Neural cell (in vitro differentiated cells): ENCODE data around the gene ABHD12. TPM values are rescaled to one million over a fixed set of nuclear protein-coding genes. Genes with fewer than 3 reads are reported as not detected.

Source experiments
- H2AFZ ChIP-seq: fragments of 200-600, 300-800 bp; sonication (generic), shearing (Covaris generic); 2 replicates; pipeline ENCODE4 v1.6.0; 2014; ENCODE audit warnings: low read depth, mild to moderate bottlenecking, antibody characterized with exemption, low read length, moderate library complexity
- H3F3A ChIP-seq: fragments of 200-600 bp; shearing (Covaris generic); 2 replicates; pipeline ENCODE4 v1.6.1; 2016; ENCODE audit warnings: mild to moderate bottlenecking, moderate library complexity, mixed read lengths, antibody characterized with exemption, low read length; ENCODE audit not compliant: insufficient read depth, poor library complexity, severe bottlenecking
- H3K27ac ChIP-seq: fragments of 200-600, 300-800 bp; sonication (generic), shearing (Covaris generic); 2 replicates; pipeline ENCODE4 v1.5.1; 2014; ENCODE audit warnings: mild to moderate bottlenecking, low read length, moderate library complexity
- H3K27me3 ChIP-seq: fragments of 300-800, 200-600 bp; sonication (generic), shearing (Covaris generic); 2 replicates; pipeline ENCODE4 v1.6.0; 2014; ENCODE audit warnings: mild to moderate bottlenecking, low read depth, low read length, moderate library complexity; ENCODE audit not compliant: insufficient read depth
- H3K36me3 ChIP-seq: fragments of 300-800, 200-600 bp; sonication (generic), shearing (Covaris generic); 2 replicates; pipeline ENCODE4 v1.5.1; 2014; ENCODE audit warnings: mild to moderate bottlenecking, antibody characterized with exemption, low read length, moderate library complexity; ENCODE audit not compliant: insufficient read depth
- H3K4me2 ChIP-seq: fragments of 300-800, 200-600 bp; sonication (generic), shearing (Covaris generic); 2 replicates; pipeline ENCODE4 v1.6.0; 2014; ENCODE audit warnings: mild to moderate bottlenecking, low read length
- H3K4me3 ChIP-seq: fragments of 300-800, 200-600 bp; sonication (generic), shearing (Covaris generic); 2 replicates; pipeline ENCODE4 v1.5.1; 2014; ENCODE audit warnings: mild to moderate bottlenecking, low read length, moderate library complexity
- H3K79me2 ChIP-seq: fragments of 200-600 bp; shearing (Covaris generic); replicated peaks from 2 replicates; pipeline ENCODE4 v1.6.0; 2014; ENCODE audit warnings: mild to moderate bottlenecking, low read length, moderate library complexity; ENCODE audit not compliant: insufficient read depth
- H3K9ac ChIP-seq: fragments of 300-800, 200-600 bp; sonication (generic), shearing (Covaris generic); 2 replicates; pipeline ENCODE4 v1.6.1; 2016; ENCODE audit warnings: mild to moderate bottlenecking, low read length, mixed read lengths
- H3K9me2 ChIP-seq: fragments of 200-600 bp; shearing (Covaris generic); 2 replicates; pipeline ENCODE4 v1.6.1; 2016; ENCODE audit warnings: mild to moderate bottlenecking, low read length, mixed read lengths; ENCODE audit not compliant: insufficient read depth
- H3K9me3 ChIP-seq: fragments of 200-600, 300-800 bp; sonication (generic), shearing (Covaris generic); 2 replicates; pipeline ENCODE4 v1.6.1; 2016; ENCODE audit warnings: mild to moderate bottlenecking, mixed run types, low read length, moderate library complexity, mixed read lengths
- H4K20me1 ChIP-seq: fragments of 200-600 bp; shearing (Covaris generic); 2 replicates; pipeline ENCODE4 v1.6.1; 2016; ENCODE audit warnings: mild to moderate bottlenecking, mixed run types; ENCODE audit not compliant: insufficient read depth
- EP300 ChIP-seq: fragments of 450-650 bp; conservative IDR thresholded peaks from 2 replicates; pipeline ENCODE4 v1.6.1; 2014; ENCODE audit warnings: antibody characterized with exemption, mild to moderate bottlenecking, moderate library complexity; ENCODE audit not compliant: poor library complexity, severe bottlenecking
- EZH2 ChIP-seq: fragments of 200-600, 300-800 bp; shearing (Covaris generic), sonication (generic); IDR thresholded peaks from 2 replicates; pipeline ENCODE4 v1.6.1; 2014; ENCODE audit warnings: antibody characterized with exemption, low read length, borderline replicate concordance, mild to moderate bottlenecking; ENCODE audit not compliant: insufficient read depth, poor library complexity, severe bottlenecking
- MXI1 ChIP-seq: fragments of 450-650 bp; conservative IDR thresholded peaks from 2 replicates; pipeline ENCODE4 v1.6.1; 2014; ENCODE audit warnings: antibody characterized with exemption, mild to moderate bottlenecking; ENCODE audit not compliant: poor library complexity, severe bottlenecking
- POLR2AphosphoS5 ChIP-seq: IDR thresholded peaks from 2 replicates; pipeline ENCODE4 v1.6.1; 2012
- RAD21 ChIP-seq: fragments of 450-650 bp; conservative IDR thresholded peaks from 2 replicates; pipeline ENCODE4 v1.6.1; 2014; ENCODE audit warnings: antibody characterized with exemption, mild to moderate bottlenecking, moderate library complexity
- SMC3 ChIP-seq: fragments of 450-650 bp; conservative IDR thresholded peaks from 2 replicates; pipeline ENCODE4 v1.6.1; 2014; ENCODE audit warnings: antibody characterized with exemption, mild to moderate bottlenecking, moderate library complexity; ENCODE audit not compliant: poor library complexity
- TAF1 ChIP-seq: IDR thresholded peaks from 2 replicates; pipeline ENCODE4 v1.6.1; 2012; ENCODE audit warnings: low read depth
- polyA plus RNA-seq: library from polyadenylated mRNA; depleted of rRNA; stranded (reverse); fragments of >200 nt; gene quantifications from 2 replicates; pipeline ENCODE4 v1.2.3, GENCODE V29; 2014
- TF ChIP-seq, protein P1 (sequence below): fragments of 450-650 bp; IDR thresholded peaks from 2 replicates; pipeline ENCODE4 v1.5.1; 2014; ENCODE audit warnings: antibody characterized with exemption, mild to moderate bottlenecking, moderate library complexity; ENCODE audit not compliant: poor library complexity, severe bottlenecking
- TF ChIP-seq, protein P2 (sequence below): IDR thresholded peaks from 2 replicates; pipeline ENCODE4 v1.6.1; 2012; ENCODE audit warnings: borderline replicate concordance

The ABHD12 gene
- polyA plus RNA-seq, 1 donor from 2014 or later: 32.3 TPM

DNA sequence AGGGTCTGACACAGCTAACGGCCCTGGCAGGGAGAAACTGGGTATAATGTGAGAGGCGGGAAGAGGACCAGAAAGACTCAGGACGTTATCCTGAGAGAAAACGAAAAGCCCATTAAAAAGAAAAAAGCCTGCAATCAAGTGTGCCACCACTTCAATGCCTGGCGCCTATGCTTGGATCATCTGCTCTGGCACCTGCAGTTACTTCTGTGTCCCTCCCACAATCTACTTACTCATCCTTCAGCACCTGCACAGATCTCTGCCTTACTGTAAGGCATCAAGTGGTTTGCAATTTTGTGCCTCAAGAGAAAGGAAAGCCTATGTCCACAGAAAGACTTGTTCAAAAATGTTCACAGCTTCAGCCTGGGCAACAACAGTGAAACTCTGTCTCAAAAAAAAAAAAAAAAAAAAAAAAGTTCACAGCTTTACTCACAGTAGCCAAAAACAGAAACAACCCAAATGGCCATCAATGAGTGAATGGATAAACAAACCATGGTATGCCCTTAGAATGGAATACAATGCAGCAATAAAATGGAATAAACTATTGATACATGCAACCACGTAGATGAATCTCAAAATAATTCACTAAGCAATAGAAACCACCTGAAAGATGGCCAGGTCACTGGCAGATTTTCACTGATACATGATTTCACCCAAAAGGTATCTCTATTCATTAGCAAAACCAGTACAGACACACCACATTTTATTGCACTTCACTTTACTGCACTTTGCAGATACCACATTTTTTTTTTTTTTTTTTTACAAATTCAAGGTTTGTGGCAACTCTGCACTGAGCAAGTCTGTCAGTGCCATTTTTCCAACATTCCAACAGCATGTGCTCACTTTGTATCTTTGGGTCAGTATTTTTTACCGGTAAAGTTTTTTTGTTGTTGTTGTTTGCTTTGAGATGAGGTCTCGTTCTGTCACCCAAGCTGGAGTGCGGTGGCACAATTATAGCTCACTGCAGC, 48.6 kb downstream of the ABHD12 start:
- no peak overlapping the region for H3K4me2 ChIP-seq
- H3K36me3 ChIP-seq: no peaks in the 10 kb centered on the region
- no peak overlapping the region for H3K9ac ChIP-seq
- no peak overlapping the region for H3K4me3 ChIP-seq
- H3K9me3 ChIP-seq: no peaks in the 10 kb centered on the region
- H3K27ac ChIP-seq: no peak overlapping the region
- H3K79me2 ChIP-seq: peaks cover 14% of the 10 kb centered on the region
- TF ChIP-seq, protein P1, sequence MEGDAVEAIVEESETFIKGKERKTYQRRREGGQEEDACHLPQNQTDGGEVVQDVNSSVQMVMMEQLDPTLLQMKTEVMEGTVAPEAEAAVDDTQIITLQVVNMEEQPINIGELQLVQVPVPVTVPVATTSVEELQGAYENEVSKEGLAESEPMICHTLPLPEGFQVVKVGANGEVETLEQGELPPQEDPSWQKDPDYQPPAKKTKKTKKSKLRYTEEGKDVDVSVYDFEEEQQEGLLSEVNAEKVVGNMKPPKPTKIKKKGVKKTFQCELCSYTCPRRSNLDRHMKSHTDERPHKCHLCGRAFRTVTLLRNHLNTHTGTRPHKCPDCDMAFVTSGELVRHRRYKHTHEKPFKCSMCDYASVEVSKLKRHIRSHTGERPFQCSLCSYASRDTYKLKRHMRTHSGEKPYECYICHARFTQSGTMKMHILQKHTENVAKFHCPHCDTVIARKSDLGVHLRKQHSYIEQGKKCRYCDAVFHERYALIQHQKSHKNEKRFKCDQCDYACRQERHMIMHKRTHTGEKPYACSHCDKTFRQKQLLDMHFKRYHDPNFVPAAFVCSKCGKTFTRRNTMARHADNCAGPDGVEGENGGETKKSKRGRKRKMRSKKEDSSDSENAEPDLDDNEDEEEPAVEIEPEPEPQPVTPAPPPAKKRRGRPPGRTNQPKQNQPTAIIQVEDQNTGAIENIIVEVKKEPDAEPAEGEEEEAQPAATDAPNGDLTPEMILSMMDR: no peak
- TF ChIP-seq POLR2AphosphoS5: no peak
- no peaks in the 10 kb centered on the region for H3K27me3 ChIP-seq
- no peak overlapping the region for H2AFZ ChIP-seq
- no peaks in the 10 kb centered on the region for H3K9me2 ChIP-seq
- no peaks in the 10 kb centered on the region for H4K20me1 ChIP-seq
- H3F3A ChIP-seq: no peaks in the 10 kb centered on the region

DNA sequence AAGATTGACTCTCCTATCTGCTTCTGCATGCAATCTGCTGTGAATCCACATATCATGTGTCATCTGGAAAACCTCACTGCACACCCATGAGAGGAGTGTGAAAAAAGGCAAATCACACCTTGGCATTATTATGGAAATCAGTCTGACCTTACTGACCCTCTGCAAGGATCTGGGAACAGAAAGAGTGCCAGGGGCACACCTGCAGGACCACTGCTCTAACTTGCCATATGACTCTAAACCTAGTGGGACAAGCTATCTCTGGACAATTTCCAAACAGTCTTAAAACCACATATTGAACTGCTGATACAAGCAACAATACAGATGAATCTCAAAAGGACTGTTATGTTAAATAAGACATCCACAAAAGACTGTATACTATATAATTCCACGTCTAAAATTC, 50.3 kb downstream of the ABHD12 start:
- Histone ChIP-seq H3K4me2 (no peak overlapping the region), H3K27ac (no peak overlapping the region), H3K79me2 (peaks cover 14% of the 10 kb centered on the region), H3K9ac (no peak overlapping the region), H3K9me2 (no peaks in the 10 kb centered on the region), H3K4me3 (no peak overlapping the region), H2AFZ (no peak overlapping the region), H3K36me3 (no peaks in the 10 kb centered on the region), H3K9me3 (no peaks in the 10 kb centered on the region), H3K27me3 (no peaks in the 10 kb centered on the region), H4K20me1 (no peaks in the 10 kb centered on the region), H3F3A (no peaks in the 10 kb centered on the region)
- TF ChIP-seq EP300 (no peak), RAD21 (no peak), POLR2AphosphoS5 (no peak), TAF1 (no peak), SMC3 (no peak), MXI1 (no peak), EZH2 (no peak)
- TF ChIP-seq, protein P1: no peak
- TF ChIP-seq, protein P2, sequence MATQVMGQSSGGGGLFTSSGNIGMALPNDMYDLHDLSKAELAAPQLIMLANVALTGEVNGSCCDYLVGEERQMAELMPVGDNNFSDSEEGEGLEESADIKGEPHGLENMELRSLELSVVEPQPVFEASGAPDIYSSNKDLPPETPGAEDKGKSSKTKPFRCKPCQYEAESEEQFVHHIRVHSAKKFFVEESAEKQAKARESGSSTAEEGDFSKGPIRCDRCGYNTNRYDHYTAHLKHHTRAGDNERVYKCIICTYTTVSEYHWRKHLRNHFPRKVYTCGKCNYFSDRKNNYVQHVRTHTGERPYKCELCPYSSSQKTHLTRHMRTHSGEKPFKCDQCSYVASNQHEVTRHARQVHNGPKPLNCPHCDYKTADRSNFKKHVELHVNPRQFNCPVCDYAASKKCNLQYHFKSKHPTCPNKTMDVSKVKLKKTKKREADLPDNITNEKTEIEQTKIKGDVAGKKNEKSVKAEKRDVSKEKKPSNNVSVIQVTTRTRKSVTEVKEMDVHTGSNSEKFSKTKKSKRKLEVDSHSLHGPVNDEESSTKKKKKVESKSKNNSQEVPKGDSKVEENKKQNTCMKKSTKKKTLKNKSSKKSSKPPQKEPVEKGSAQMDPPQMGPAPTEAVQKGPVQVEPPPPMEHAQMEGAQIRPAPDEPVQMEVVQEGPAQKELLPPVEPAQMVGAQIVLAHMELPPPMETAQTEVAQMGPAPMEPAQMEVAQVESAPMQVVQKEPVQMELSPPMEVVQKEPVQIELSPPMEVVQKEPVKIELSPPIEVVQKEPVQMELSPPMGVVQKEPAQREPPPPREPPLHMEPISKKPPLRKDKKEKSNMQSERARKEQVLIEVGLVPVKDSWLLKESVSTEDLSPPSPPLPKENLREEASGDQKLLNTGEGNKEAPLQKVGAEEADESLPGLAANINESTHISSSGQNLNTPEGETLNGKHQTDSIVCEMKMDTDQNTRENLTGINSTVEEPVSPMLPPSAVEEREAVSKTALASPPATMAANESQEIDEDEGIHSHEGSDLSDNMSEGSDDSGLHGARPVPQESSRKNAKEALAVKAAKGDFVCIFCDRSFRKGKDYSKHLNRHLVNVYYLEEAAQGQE: no peak
